ENCODE measurements around the gene PNMA6F.

Gene PNMA6F

GRCh38 chrX:153321381-153322124 lies at the start of gene PNMA6F:
PNMA6F (minus strand) TSS chrX:153321767; CDS start chrX:153320674, 1,093 bp downstream.
- DNase-seq (ENCODE audit: low read depth), result no peak

GRCh38 chrX:153371256-153371655 lies 49.7 kb upstream of the PNMA6F start:
- DNase-seq (ENCODE audit: low read depth), result peak; percentile 12

GRCh38 chrX:153370293-153371055 lies 48.9 kb upstream of the PNMA6F start:
- DNase-seq (ENCODE audit: low read depth), result peak; percentile 21

GRCh38 chrX:153366878-153367538 lies 45.4 kb upstream of the PNMA6F start:
- no peak for DNase-seq (ENCODE audit: low read depth)

- DNase-seq (ENCODE audit: low read depth), result no peak
These were observed 44.6 kb upstream of the PNMA6F start for GRCh38 chrX:153366119-153366518.

GRCh38 chrX:153365670-153366069 lies 44.1 kb upstream of the PNMA6F start:
- DNase-seq (ENCODE audit: low read depth), result no peak

GRCh38 chrX:153361781-153362397 lies 40.3 kb upstream of the PNMA6F start:
- no peak for DNase-seq (ENCODE audit: low read depth)

GRCh38 chrX:153357877-153358276 lies 36.3 kb upstream of the PNMA6F start:
- no peak for DNase-seq (ENCODE audit: low read depth)

- peak; percentile 2 for DNase-seq (ENCODE audit: low read depth)
These were observed 31.8 kb upstream of the PNMA6F start for GRCh38 chrX:153353416-153353815.

- DNase-seq (ENCODE audit: low read depth), result no peak
These were observed 31.3 kb upstream of the PNMA6F start for GRCh38 chrX:153352858-153353257.

GRCh38 chrX:153351981-153352380 lies 30.4 kb upstream of the PNMA6F start:
- DNase-seq (ENCODE audit: low read depth), result no peak

- DNase-seq (ENCODE audit: low read depth), result peak; percentile 9
These were observed 28.4 kb upstream of the PNMA6F start for GRCh38 chrX:153349952-153350351.

- DNase-seq (ENCODE audit: low read depth), result no peak
These were observed 26.9 kb upstream of the PNMA6F start for GRCh38 chrX:153348421-153348820.

- DNase-seq (ENCODE audit: low read depth), result no peak
These were observed 26.0 kb upstream of the PNMA6F start for GRCh38 chrX:153347530-153347929.

- DNase-seq (ENCODE audit: low read depth), result no peak
These were observed 22.1 kb upstream of the PNMA6F start for GRCh38 chrX:153343674-153344073.

GRCh38 chrX:153342762-153343558 lies 21.4 kb upstream of the PNMA6F start:
- DNase-seq (ENCODE audit: low read depth), result no peak

- no peak for DNase-seq (ENCODE audit: low read depth)
These were observed 18.5 kb upstream of the PNMA6F start for GRCh38 chrX:153340111-153340510.

- DNase-seq (ENCODE audit: low read depth), result no peak
These were observed 18.1 kb upstream of the PNMA6F start for GRCh38 chrX:153339662-153340061.

GRCh38 chrX:153338836-153339235 lies 17.3 kb upstream of the PNMA6F start:
- DNase-seq (ENCODE audit: low read depth), result no peak

GRCh38 chrX:153336988-153337387 lies 15.4 kb upstream of the PNMA6F start:
- DNase-seq (ENCODE audit: low read depth), result no peak

- DNase-seq (ENCODE audit: low read depth), result no peak
These were observed 14.7 kb upstream of the PNMA6F start for GRCh38 chrX:153336121-153336894.

Measured in EH (cell line).